ENCODE results near the gene PIP4K2A. TPM values are rescaled to one million over a fixed set of nuclear protein-coding genes. Genes with fewer than 3 reads are reported as not detected.

The PIP4K2A gene
- total and polyA plus RNA-seq, 2 donors (not counting 3 experiments of a cell fraction or from before 2014, with no cell fraction given), result 11.8 to 32.6 TPM

- Histone ChIP-seq H3K9ac (replicated peaks; ENCODE audit: extremely low read depth, insufficient read depth, low read length) (no peak overlapping the region), H3K9me1 (replicated peaks; ENCODE audit: control insufficient read depth, extremely low read depth, insufficient read depth, low read length) (no peaks in the 10 kb centered on the region), H3K36me3 (ENCODE audit: control insufficient read depth in 2 of 2, extremely low read depth in 1 of 2, insufficient read depth in 2 of 2, low read length in 2 of 2) (no peaks in the 10 kb centered on the region), H3K4me3 (replicated peaks in 1 of 3; ENCODE audit: insufficient read depth in 1 of 3, low read depth in 1 of 3, low read length in 3 of 3) (no peak overlapping the region), H3K27me3 (ENCODE audit: control insufficient read depth in 2 of 2, insufficient read depth in 2 of 2, low read length in 2 of 2) (no peaks in the 10 kb centered on the region), H3K9me3 (replicated peaks; ENCODE audit: control insufficient read depth, insufficient read depth, low read length) (no peaks in the 10 kb centered on the region), H3K79me2 (ENCODE audit: control insufficient read depth, insufficient read depth, low read length) (peaks cover 24% of the 10 kb centered on the region), H3K27ac (ENCODE audit: insufficient read depth, low read depth, low read length) (peak overlapping the region; percentile 81), H2AFZ (ENCODE audit: low read depth, low read length) (no peak overlapping the region), H4K20me1 (replicated peaks; ENCODE audit: control insufficient read depth, extremely low read depth, insufficient read depth, low read length) (no peaks in the 10 kb centered on the region), H3K4me2 (ENCODE audit: insufficient read depth, low read length) (peak overlapping the region; percentile 40), H3K4me1 (ENCODE audit: control insufficient read depth, extremely low read depth, insufficient read depth, low read length) (peaks cover 75% of the 10 kb centered on the region)
- no TSS peak for BruUV-seq (replicated peaks)
- FAIRE-seq (no peak), DNase-seq (ENCODE audit: low read depth, low spot score) (peak; percentile 70)
- POLR2A ChIA-PET, result no interaction called here
- dilution Hi-C loops (cut with MboI; ENCODE audit: extremely low pct_ligation_motif_present, low sequenced_read_pairs) (no loop called here), intact Hi-C loops (cut with micrococcal nuclease) (loop anchor here (2.0 to 10.0 kb wide), 6 partner anchors 27 to 894 kb away; partner anchors contain the start of genes MSRB2 and PIP4K2A)
- CTCF ChIA-PET, result no interaction called here
- TF ChIP-seq POLR2A (IDR thresholded peaks at IDR 0.05; ENCODE audit: low read depth, low read length) (no peak), CTCF (IDR thresholded peaks at IDR 0.05; ENCODE audit: extremely low read depth in 1 of 2, insufficient read depth in 1 of 2, low read depth in 1 of 2, low read length in 2 of 2) (no peak), JUN (IDR thresholded peaks at IDR 0.05; ENCODE audit: borderline replicate concordance, insufficient read depth, insufficient read length, low read depth) (no peak), MYC (IDR thresholded peaks at IDR 0.05; ENCODE audit: low read depth, low read length) (no peak), EZH2 (IDR thresholded peaks at IDR 0.05; ENCODE audit: borderline replicate concordance, low read depth, low read length, severe bottlenecking) (no peak)
These were observed 92.7 kb downstream of the PIP4K2A start for GRCh38 chr10:22621726-22622125.

GRCh38 chr10:22620929-22621328 is 93.4 kb downstream of the PIP4K2A start:
- Histone ChIP-seq H3K9me1 (replicated peaks; ENCODE audit: control insufficient read depth, extremely low read depth, insufficient read depth, low read length) (no peaks in the 10 kb centered on the region), H3K4me2 (ENCODE audit: insufficient read depth, low read length) (peak overlapping the region; percentile 15), H3K4me1 (ENCODE audit: control insufficient read depth, extremely low read depth, insufficient read depth, low read length) (peaks cover 69% of the 10 kb centered on the region), H3K4me3 (replicated peaks in 1 of 3; ENCODE audit: insufficient read depth in 1 of 3, low read depth in 1 of 3, low read length in 3 of 3) (no peak overlapping the region), H4K20me1 (replicated peaks; ENCODE audit: control insufficient read depth, extremely low read depth, insufficient read depth, low read length) (no peaks in the 10 kb centered on the region), H3K36me3 (ENCODE audit: control insufficient read depth in 2 of 2, extremely low read depth in 1 of 2, insufficient read depth in 2 of 2, low read length in 2 of 2) (no peaks in the 10 kb centered on the region), H3K27me3 (ENCODE audit: control insufficient read depth in 2 of 2, insufficient read depth in 2 of 2, low read length in 2 of 2) (no peaks in the 10 kb centered on the region), H3K9me3 (replicated peaks; ENCODE audit: control insufficient read depth, insufficient read depth, low read length) (no peaks in the 10 kb centered on the region), H3K9ac (replicated peaks; ENCODE audit: extremely low read depth, insufficient read depth, low read length) (peak overlapping the region; percentile 40), H3K79me2 (ENCODE audit: control insufficient read depth, insufficient read depth, low read length) (peaks cover 28% of the 10 kb centered on the region), H3K27ac (ENCODE audit: insufficient read depth, low read depth, low read length) (peak overlapping the region; percentile 81), H2AFZ (ENCODE audit: low read depth, low read length) (no peak overlapping the region)
- no peak for FAIRE-seq
- ChIA-PET POLR2A (interaction anchor here (0.8 kb wide), 1 partner anchor 11 kb away, joined by 3 read pairs; no protein-coding TSS in a partner anchor), CTCF (interaction anchor here (1.0 to 1.6 kb wide), 4 partner anchors 9 to 47 kb away, joined by 3 to 8 read pairs (median 4); no protein-coding TSS in a partner anchor)
- no peak for DNase-seq (ENCODE audit: low read depth, low spot score)
- intact Hi-C loops (cut with micrococcal nuclease) (loop anchor here (1.0 to 10.0 kb wide), 7 partner anchors 11 to 894 kb away; partner anchors contain the start of genes MSRB2 and PIP4K2A), dilution Hi-C loops (cut with MboI; ENCODE audit: extremely low pct_ligation_motif_present, low sequenced_read_pairs) (no loop called here)
- BruUV-seq (replicated peaks), result no TSS peak
- no peak for TF ChIP-seq MYC (IDR thresholded peaks at IDR 0.05; ENCODE audit: low read depth, low read length)
- TF ChIP-seq POLR2AphosphoS5 (IDR thresholded peaks at IDR 0.05; ENCODE audit: insufficient read depth, low read depth, low read length), result no peak
- no peak for TF ChIP-seq FOS (IDR thresholded peaks at IDR 0.05; ENCODE audit: borderline replicate concordance, insufficient read depth, low read length)
- no peak for TF ChIP-seq CTCF (IDR thresholded peaks at IDR 0.05; ENCODE audit: extremely low read depth in 1 of 2, insufficient read depth in 1 of 2, low read depth in 1 of 2, low read length in 2 of 2)
- no peak for TF ChIP-seq POLR2A (IDR thresholded peaks at IDR 0.05; ENCODE audit: low read depth, low read length)
- TF ChIP-seq GATA2 (IDR thresholded peaks at IDR 0.05; ENCODE audit: insufficient read depth, insufficient read length, low read depth, low read length), result no peak
- TF ChIP-seq EZH2 (IDR thresholded peaks at IDR 0.05; ENCODE audit: borderline replicate concordance, low read depth, low read length, severe bottlenecking), result no peak
- TF ChIP-seq MAX (IDR thresholded peaks at IDR 0.05; ENCODE audit: insufficient read depth, insufficient read length), result no peak
- no peak for TF ChIP-seq JUN (IDR thresholded peaks at IDR 0.05; ENCODE audit: borderline replicate concordance, insufficient read depth, insufficient read length, low read depth)
